ENCODE data around the gene ZNF541. TPM values are rescaled to one million over a fixed set of nuclear protein-coding genes. Genes with fewer than 3 reads are reported as not detected.

The ZNF541 gene
- total and polyA plus RNA-seq, 2 experiments from 2014 or later: 0.26 to 0.42 TPM

DNA sequence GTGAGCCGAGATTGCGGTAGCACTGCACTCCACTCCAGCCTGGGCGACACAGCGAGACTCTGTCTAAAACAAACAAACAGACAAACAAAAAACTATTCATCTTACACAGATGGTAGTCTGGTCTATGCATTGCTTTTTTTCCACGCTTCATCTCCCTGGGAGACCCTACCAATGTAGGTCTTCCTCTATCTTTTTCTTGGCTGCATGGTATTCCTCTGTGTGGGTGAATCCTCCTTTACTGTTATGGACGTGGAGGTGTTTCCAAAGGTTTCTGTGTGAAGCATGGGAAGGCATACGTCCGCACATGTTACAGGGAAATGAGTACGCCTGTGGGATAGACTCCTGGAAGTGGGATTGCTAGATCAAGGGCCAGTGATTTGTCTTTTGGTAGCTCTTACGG is 41.6 kb upstream of the ZNF541 start:
- peaks cover 14% of the 10 kb centered on the region for H3K36me3 Mint-ChIP-seq (ENCODE audit: low read depth)
- TF ChIP-seq, protein P1, sequence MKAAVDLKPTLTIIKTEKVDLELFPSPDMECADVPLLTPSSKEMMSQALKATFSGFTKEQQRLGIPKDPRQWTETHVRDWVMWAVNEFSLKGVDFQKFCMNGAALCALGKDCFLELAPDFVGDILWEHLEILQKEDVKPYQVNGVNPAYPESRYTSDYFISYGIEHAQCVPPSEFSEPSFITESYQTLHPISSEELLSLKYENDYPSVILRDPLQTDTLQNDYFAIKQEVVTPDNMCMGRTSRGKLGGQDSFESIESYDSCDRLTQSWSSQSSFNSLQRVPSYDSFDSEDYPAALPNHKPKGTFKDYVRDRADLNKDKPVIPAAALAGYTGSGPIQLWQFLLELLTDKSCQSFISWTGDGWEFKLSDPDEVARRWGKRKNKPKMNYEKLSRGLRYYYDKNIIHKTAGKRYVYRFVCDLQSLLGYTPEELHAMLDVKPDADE (IDR thresholded peaks at IDR 0.05): no peak
- TF ChIP-seq NANOG (IDR thresholded peaks at IDR 0.05; ENCODE audit: borderline replicate concordance): no peak
- TF ChIP-seq JUNB (IDR thresholded peaks at IDR 0.05; ENCODE audit: unreplicated experiment): no peak
- TF ChIP-seq EZH2 (IDR thresholded peaks at IDR 0.05; ENCODE audit: low read depth, unreplicated experiment): no peak
- no peak for TF ChIP-seq ZNF331 (CRISPR knock-in tag; IDR thresholded peaks at IDR 0.05; ENCODE audit: low read depth)
- TF ChIP-seq, protein P2, sequence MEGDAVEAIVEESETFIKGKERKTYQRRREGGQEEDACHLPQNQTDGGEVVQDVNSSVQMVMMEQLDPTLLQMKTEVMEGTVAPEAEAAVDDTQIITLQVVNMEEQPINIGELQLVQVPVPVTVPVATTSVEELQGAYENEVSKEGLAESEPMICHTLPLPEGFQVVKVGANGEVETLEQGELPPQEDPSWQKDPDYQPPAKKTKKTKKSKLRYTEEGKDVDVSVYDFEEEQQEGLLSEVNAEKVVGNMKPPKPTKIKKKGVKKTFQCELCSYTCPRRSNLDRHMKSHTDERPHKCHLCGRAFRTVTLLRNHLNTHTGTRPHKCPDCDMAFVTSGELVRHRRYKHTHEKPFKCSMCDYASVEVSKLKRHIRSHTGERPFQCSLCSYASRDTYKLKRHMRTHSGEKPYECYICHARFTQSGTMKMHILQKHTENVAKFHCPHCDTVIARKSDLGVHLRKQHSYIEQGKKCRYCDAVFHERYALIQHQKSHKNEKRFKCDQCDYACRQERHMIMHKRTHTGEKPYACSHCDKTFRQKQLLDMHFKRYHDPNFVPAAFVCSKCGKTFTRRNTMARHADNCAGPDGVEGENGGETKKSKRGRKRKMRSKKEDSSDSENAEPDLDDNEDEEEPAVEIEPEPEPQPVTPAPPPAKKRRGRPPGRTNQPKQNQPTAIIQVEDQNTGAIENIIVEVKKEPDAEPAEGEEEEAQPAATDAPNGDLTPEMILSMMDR (conservative IDR thresholded peaks at IDR 0.05; ENCODE audit: low read depth in 2 of 2): no peak
- H3K27me3 Mint-ChIP-seq (ENCODE audit: insufficient read depth, low read depth, poor library complexity): peaks cover 10% of the 10 kb centered on the region
- Histone ChIP-seq H3K4me2 (no peak overlapping the region), H3K4me3 (no peak overlapping the region), H3K4me1 (ENCODE audit: insufficient read depth) (peaks cover 72% of the 10 kb centered on the region), H4K20me1 (replicated peaks; ENCODE audit: insufficient read depth) (peaks cover 16% of the 10 kb centered on the region), H3F3A (replicated peaks; ENCODE audit: low read depth) (peaks cover 37% of the 10 kb centered on the region), H3K27me3 (ENCODE audit: insufficient read depth) (no peaks in the 10 kb centered on the region), H3K27ac (ENCODE audit: low read depth) (peak overlapping the region; percentile 98), H3K36me3 (ENCODE audit: insufficient read depth) (no peaks in the 10 kb centered on the region), H3K79me2 (replicated peaks; ENCODE audit: insufficient read depth) (peaks cover 99% of the 10 kb centered on the region), H3K9me2 (ENCODE audit: insufficient read depth) (no peaks in the 10 kb centered on the region), H2AFZ (no peak overlapping the region)
- no peak for DNase-seq (ENCODE audit: low spot score)
- H3K27ac Mint-ChIP-seq: peak overlapping the region; percentile 82; the same call in 1 of the 2 replicates
- no peak for ATAC-seq
- H3K9me3 Mint-ChIP-seq: no peaks in the 10 kb centered on the region
- no peak overlapping the region; the same call in 2 of the 3 replicates for H3K4me3 Mint-ChIP-seq
- peaks cover 64% of the 10 kb centered on the region for H3K4me1 Mint-ChIP-seq

DNA sequence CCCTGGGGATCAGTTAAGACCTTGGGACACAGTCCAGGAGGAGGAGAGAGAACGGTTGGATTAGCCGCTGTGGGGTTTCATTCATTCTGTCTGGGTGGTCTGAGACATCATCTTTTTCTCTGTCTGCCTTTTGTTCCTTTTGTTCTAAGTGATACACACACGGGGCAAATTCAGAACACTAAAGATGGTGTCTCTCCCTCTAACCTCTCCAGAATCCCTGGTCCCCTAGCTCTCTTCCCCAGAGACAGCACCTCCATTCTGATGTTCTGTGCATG is 41.0 kb upstream of the ZNF541 start:
- Histone ChIP-seq H3K27ac (ENCODE audit: low read depth) (peak overlapping the region; percentile 98), H3F3A (replicated peaks; ENCODE audit: low read depth) (peaks cover 33% of the 10 kb centered on the region), H3K27me3 (ENCODE audit: insufficient read depth) (no peaks in the 10 kb centered on the region), H3K4me2 (peak overlapping the region; percentile 71), H3K36me3 (ENCODE audit: insufficient read depth) (no peaks in the 10 kb centered on the region), H3K4me1 (ENCODE audit: insufficient read depth) (peaks cover 67% of the 10 kb centered on the region), H2AFZ (no peak overlapping the region), H3K9me2 (ENCODE audit: insufficient read depth) (no peaks in the 10 kb centered on the region), H4K20me1 (replicated peaks; ENCODE audit: insufficient read depth) (peaks cover 10% of the 10 kb centered on the region), H3K79me2 (replicated peaks; ENCODE audit: insufficient read depth) (peaks cover 94% of the 10 kb centered on the region), H3K4me3 (peak overlapping the region; percentile 40; the same call in 1 of the 2 replicates)
- peaks cover 59% of the 10 kb centered on the region for H3K4me1 Mint-ChIP-seq
- TF ChIP-seq ZNF331 (CRISPR knock-in tag; IDR thresholded peaks at IDR 0.05; ENCODE audit: low read depth) (no peak), EZH2phosphoT487 (IDR thresholded peaks at IDR 0.05; ENCODE audit: unreplicated experiment) (no peak), NANOG (IDR thresholded peaks at IDR 0.05; ENCODE audit: borderline replicate concordance) (no peak), JUNB (IDR thresholded peaks at IDR 0.05; ENCODE audit: unreplicated experiment) (no peak), EZH2 (IDR thresholded peaks at IDR 0.05; ENCODE audit: low read depth, unreplicated experiment) (no peak), CREB1 (CRISPR knock-in tag; IDR thresholded peaks at IDR 0.05; ENCODE audit: low read depth) (no peak)
- TF ChIP-seq, protein P1 (IDR thresholded peaks at IDR 0.05): no peak
- ATAC-seq: no peak
- H3K27ac Mint-ChIP-seq: peak overlapping the region; percentile 93
- peaks cover 14% of the 10 kb centered on the region for H3K36me3 Mint-ChIP-seq (ENCODE audit: low read depth)
- peaks cover 9% of the 10 kb centered on the region for H3K27me3 Mint-ChIP-seq (ENCODE audit: insufficient read depth, low read depth, poor library complexity)
- DNase-seq (ENCODE audit: low spot score): no peak
- no peaks in the 10 kb centered on the region for H3K9me3 Mint-ChIP-seq
- H3K4me3 Mint-ChIP-seq: peak overlapping the region; percentile 28; the same call in 1 of the 3 replicates

Data from GM23338 (cell line).